Mucosa of stomach (tissue), 1 donor: ENCODE data around the gene ZDHHC11B.
"Not testable (repeated sequence)": the region's sequence is repeated elsewhere in the genome, so short reads cannot be mapped to it uniquely, and the experiment has no call there.

Source experiments
- H3K27me3 ChIP-seq: one replicate; pipeline ENCODE4 v1.7.0; 2013; ENCODE audit warnings: mild to moderate bottlenecking, low read length; ENCODE audit not compliant: control insufficient read depth, insufficient read depth
- H3K36me3 ChIP-seq: one replicate; pipeline ENCODE4 v1.7.0; 2013; ENCODE audit warnings: low read length; ENCODE audit not compliant: control insufficient read depth, insufficient read depth
- H3K4me1 ChIP-seq: one replicate; pipeline ENCODE4 v1.7.0; 2013; ENCODE audit warnings: mild to moderate bottlenecking, low read length; ENCODE audit not compliant: control insufficient read depth, insufficient read depth
- H3K4me3 ChIP-seq: one replicate; pipeline ENCODE4 v1.7.0; 2013; ENCODE audit warnings: low read length
- H3K9ac ChIP-seq: one replicate; pipeline ENCODE4 v1.7.0; 2013; ENCODE audit warnings: mild to moderate bottlenecking, low read length, moderate library complexity
- H3K9me3 ChIP-seq: one replicate; pipeline ENCODE4 v1.7.0; 2013; ENCODE audit warnings: mild to moderate bottlenecking, low read length, moderate library complexity; ENCODE audit not compliant: control insufficient read depth
- donor health status: Pancreatic carcinoma.

Gene ZDHHC11B

DNA sequence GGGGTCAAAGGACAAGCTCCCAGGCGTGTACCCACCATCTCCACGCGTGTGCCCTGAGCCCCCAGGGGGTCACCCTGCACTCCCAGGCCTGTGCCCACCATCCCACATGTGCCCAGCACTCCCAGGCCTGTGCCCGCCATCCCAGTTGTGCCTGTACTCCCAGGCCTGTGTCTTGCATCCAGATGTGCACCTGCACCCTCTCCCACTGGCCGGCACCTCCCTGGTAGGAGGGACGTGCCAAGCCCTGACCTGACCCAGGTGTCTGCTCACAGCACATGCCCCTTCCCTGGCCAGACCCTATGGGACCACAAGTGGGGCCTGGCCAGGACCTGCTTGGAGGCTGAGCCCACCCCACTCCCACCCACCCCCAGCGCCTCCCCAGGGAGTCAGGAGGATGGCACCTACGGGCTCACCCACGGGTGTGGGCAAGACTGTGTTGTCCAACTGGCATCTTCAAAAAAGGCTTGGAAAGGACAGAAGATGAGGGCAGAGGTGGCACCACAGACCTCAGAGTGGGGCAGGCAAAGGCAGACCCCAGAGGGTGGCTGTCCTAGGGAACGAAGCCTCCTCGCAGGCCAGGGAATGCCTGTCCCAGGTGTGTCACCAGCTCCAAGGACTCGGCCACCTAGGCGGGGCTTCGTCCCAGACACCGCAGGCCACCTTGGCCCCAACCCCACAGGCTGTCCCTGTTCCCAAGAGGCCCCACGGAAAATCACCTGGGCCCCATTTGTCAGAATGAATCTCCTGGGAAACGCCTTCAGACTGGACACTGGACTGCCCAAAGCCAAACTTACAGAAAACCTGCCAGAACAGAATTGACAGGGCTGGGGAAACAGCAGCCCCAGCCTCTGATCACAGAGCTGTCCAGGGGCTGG is 103.0 kb downstream of the ZDHHC11B start:
- not testable (repeated sequence) for H3K36me3 ChIP-seq, H3K4me1 ChIP-seq, H3K9ac ChIP-seq, H3K4me3 ChIP-seq, H3K27me3 ChIP-seq, H3K9me3 ChIP-seq

DNA sequence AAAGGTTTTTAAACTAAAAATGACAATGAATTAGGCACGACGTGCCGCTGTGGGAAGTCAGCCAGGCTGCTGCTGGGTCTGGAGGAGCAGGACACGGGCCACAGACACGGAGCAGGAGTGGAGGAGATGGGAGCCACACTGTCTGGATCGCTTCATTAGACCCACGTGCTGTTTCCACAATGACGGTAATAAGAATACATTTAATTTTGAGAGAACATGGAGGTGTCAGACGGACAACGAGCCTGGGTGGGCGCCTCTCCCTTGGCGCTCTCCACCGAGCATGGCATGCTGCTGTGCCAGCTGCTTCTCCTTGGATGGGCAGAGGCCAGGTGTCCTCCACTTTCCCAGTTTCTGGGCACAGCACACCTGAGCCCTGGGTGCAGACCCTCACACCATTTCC is 103.7 kb downstream of the ZDHHC11B start:
- not testable (repeated sequence) for H3K36me3 ChIP-seq, H3K9ac ChIP-seq, H3K4me1 ChIP-seq, H3K9me3 ChIP-seq, H3K27me3 ChIP-seq, H3K4me3 ChIP-seq

DNA sequence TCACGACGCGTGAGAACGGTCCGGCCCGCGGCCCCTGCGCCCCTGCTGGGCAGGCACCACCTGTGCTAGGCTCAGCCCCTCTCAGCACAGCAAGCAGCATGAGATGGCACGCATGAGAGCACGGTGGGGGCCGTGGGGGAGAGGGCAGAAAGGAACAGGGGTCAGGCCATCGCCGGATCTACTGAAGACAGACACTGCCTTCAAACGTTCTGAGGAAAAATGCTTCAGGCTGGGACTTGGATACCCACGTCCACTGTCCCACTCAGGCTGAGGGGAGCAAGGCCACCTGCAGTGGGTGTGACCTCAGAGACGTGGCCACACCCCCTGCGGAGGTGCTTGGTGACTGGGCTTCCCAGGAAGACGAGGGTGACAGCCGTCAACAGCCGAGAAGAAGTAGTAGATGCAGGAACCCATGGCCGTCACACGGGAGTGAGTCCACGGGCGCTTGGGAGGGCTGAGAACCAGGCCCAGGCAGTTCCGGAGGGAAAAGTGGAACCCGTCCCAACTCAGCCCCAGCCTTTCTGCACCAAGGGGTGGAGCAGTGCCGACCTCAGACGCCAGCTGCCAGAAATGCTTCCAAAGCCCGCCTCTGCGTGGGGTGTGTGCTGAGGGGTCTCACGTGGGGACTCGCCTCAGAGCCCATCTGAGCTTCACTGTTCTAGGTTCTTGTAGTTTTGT is 104.3 kb downstream of the ZDHHC11B start:
- not testable (repeated sequence) for H3K4me3 ChIP-seq, H3K9ac ChIP-seq, H3K36me3 ChIP-seq, H3K4me1 ChIP-seq, H3K27me3 ChIP-seq, H3K9me3 ChIP-seq

GRCh38 chr5:679166-679895 is 105.2 kb downstream of the ZDHHC11B start:
- not testable (repeated sequence) for H3K27me3 ChIP-seq, H3K9ac ChIP-seq, H3K9me3 ChIP-seq, H3K4me3 ChIP-seq, H3K36me3 ChIP-seq, H3K4me1 ChIP-seq

DNA sequence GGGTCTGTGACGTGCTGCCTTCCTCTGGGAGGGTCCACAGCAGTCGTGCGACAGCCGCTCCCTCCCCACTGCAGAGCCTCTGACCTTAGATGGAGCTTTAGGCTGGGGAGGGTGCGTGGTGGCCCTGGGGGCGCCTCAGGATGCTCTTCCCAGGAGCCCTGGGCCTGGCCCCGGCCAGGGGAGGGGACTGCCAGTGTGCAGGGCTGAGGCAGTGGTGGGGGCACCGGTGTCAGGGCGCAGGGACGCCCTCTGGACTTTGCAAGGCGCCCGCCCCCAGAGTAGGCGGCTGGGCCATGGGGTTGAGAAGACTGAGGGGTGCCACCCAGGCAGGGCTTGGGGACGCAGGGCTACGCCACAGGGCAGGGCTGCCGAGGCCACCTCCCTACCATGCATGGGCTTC is 106.0 kb downstream of the ZDHHC11B start:
- not testable (repeated sequence) for H3K27me3 ChIP-seq, H3K4me3 ChIP-seq, H3K36me3 ChIP-seq, H3K9me3 ChIP-seq, H3K9ac ChIP-seq
- H3K4me1 ChIP-seq: peaks cover 10% of the 10 kb centered on the region

- Histone ChIP-seq H3K9me3 (no peaks in the 10 kb centered on the region), H3K4me3 (no peak overlapping the region), H3K9ac (no peak overlapping the region), H3K27me3 (no peaks in the 10 kb centered on the region), H3K4me1 (peaks cover 21% of the 10 kb centered on the region), H3K36me3 (no peaks in the 10 kb centered on the region)
These were observed 107.1 kb downstream of the ZDHHC11B start for GRCh38 chr5:677131-678101.

DNA sequence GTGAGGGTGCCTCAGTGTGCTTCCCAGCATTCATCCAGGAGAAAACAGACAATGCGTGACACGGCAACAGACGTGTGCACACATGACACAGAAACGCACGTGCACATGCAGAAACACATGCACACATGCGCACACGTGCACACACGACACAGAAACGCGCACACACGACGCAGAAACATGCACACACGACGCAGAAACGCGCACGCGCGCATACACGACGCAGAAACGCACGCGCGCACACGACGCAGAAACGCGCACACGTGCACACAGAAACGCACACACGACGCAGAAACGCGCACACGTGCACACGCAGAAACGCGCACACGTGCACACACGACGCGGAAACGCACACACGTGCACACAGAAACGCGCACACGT is 107.8 kb downstream of the ZDHHC11B start:
- Histone ChIP-seq H3K4me3 (no peak overlapping the region), H3K36me3 (no peaks in the 10 kb centered on the region), H3K27me3 (no peaks in the 10 kb centered on the region), H3K4me1 (peaks cover 29% of the 10 kb centered on the region), H3K9ac (no peak overlapping the region), H3K9me3 (no peaks in the 10 kb centered on the region)

DNA sequence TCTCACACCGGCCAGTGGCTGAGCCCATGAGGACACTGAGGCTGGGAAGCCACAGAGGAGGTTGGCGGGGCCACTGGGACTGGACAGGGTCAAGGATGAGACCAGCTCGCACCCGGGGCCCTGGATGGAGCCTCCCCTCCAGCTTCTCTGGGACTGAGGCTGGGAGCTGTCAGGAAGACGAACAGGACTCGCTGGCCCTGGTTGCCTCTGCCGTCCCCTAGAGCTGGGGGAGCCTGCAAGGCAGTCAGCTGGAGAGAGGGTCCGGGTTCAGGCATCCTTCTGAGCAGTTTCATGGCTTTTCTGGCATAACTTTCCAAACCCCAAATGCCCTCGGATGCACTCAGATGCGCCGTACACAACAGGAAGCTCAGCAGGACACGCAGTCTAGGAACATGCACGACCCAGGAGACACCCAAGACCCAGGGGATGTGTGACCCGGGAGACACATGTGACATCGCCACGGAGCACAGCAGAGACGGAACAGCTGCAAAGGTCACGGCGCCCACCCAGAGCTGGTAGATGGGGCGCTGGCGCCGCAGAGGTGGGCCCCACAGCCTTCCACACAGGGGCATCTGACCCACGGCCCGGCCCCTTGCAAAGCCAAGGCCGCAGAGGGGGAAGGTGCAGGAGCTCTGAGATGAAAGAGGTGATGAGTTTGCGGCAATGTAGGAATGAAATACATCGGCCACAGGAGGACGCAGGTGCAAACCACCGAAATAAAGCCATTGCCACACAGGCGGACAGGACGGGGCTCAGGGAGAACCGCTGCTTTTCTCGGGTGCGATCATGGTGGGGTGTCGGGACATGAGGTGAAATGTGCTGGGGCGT is 108.4 kb downstream of the ZDHHC11B start:
- Histone ChIP-seq H3K4me1 (peaks cover 35% of the 10 kb centered on the region), H3K27me3 (no peaks in the 10 kb centered on the region), H3K36me3 (no peaks in the 10 kb centered on the region), H3K9me3 (no peaks in the 10 kb centered on the region), H3K4me3 (no peak overlapping the region), H3K9ac (no peak overlapping the region)

DNA sequence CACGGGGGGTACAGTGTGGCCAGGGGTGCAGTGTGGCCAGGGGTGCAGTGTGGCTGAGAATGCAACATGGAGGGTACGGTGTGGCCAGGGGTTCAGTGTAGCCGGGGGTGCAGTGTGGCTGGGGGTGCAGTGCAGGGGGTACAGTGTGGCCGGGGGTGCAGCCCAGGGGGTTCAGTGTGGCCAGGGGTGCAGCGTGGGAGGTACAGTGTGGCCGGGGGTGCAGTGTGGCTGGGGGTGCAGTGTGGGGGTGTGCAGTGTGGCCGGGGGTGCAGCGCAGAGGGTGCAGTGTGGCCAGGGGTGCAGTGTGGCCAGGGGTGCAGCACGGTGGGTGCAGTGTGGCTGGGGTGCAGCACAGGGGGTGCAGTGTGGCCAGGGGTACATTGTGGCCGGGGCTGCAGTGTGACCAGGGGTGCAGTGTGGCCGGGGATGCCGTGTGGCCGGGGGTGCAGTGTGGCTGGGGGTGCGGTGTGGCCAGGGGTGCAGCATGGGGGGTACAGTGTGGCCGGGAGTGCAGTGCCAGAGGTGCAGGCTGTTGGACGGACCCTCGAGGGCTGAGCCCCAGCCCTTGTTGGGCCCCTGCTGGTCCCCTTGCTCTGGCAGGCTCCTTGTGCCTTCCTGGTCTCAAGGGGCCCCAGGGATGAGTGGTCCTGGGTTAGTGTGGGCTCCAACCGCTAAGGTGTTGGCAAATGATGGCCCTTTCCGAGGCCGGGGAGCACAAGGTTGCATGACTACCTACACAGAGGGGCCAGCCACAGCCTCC is 109.2 kb downstream of the ZDHHC11B start:
- H3K9ac ChIP-seq: no peak overlapping the region
- no peak overlapping the region for H3K4me3 ChIP-seq
- no peaks in the 10 kb centered on the region for H3K9me3 ChIP-seq
- peaks cover 36% of the 10 kb centered on the region for H3K4me1 ChIP-seq
- H3K36me3 ChIP-seq: no peaks in the 10 kb centered on the region
- no peaks in the 10 kb centered on the region for H3K27me3 ChIP-seq

DNA sequence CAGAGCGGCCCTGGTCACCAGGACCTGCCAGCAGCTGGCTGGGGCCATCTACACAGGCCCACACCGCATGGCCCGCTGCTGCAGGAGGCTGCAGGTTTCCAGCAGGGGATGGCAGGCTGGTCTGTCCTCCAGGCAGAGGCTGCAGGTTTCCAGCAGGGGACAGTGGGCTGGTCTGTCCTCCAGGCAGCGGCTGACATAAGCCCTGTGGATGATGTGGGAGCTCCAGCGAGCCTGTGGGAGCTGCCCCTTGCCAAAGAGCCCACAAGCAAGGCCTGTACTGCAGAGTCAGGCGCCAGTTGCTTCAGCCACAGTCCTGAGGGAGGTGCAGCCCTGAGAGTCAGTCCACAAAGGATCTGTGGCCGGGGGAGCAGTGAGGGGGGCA is 109.9 kb downstream of the ZDHHC11B start:
- Histone ChIP-seq H3K9ac (no peak overlapping the region), H3K4me3 (no peak overlapping the region), H3K27me3 (no peaks in the 10 kb centered on the region), H3K36me3 (no peaks in the 10 kb centered on the region), H3K4me1 (peaks cover 36% of the 10 kb centered on the region), H3K9me3 (no peaks in the 10 kb centered on the region)
